ENCODE results near the gene ARHGAP22.

- TF ChIP-seq CTCF (conservative IDR thresholded peaks at IDR 0.05; ENCODE audit: low read depth in 2 of 2) (no peak), POLR2AphosphoS5 (IDR thresholded peaks at IDR 0.05; ENCODE audit: low read depth) (no peak), EZH2phosphoT487 (IDR thresholded peaks at IDR 0.05; ENCODE audit: unreplicated experiment) (no peak), EZH2 (IDR thresholded peaks at IDR 0.05; ENCODE audit: low read depth, unreplicated experiment) (no peak), REST (IDR thresholded peaks at IDR 0.05; ENCODE audit: unreplicated experiment) (no peak), ZNF114 (CRISPR knock-in tag; IDR thresholded peaks at IDR 0.05) (no peak), CREB1 (CRISPR knock-in tag; IDR thresholded peaks at IDR 0.05; ENCODE audit: low read depth) (no peak), NANOG (IDR thresholded peaks at IDR 0.05; ENCODE audit: borderline replicate concordance) (no peak), JUNB (IDR thresholded peaks at IDR 0.05; ENCODE audit: unreplicated experiment) (no peak), ETS1 (IDR thresholded peaks at IDR 0.05) (no peak)
Observed at GRCh38 chr10:48494073-48494472, 110.8 kb downstream of the ARHGAP22 start.

Data from GM23338 (cell line).